ENCODE measurements around the gene MEFV.
"Not testable (repeated sequence)": the region's sequence is repeated elsewhere in the genome, so short reads cannot be mapped to it uniquely, and the experiment has no call there.

Gene MEFV

GRCh38 chr16:3270718-3271117 is 14.3 kb upstream of the MEFV start:
- not testable (repeated sequence) for DNase-seq (ENCODE audit: low read depth)

- DNase-seq (ENCODE audit: low read depth), result no peak
Observed at GRCh38 chr16:3268294-3268693, 11.9 kb upstream of the MEFV start.

GRCh38 chr16:3266873-3267537 is 10.6 kb upstream of the MEFV start:
- DNase-seq (ENCODE audit: low read depth), result no peak

- DNase-seq (ENCODE audit: low read depth), result peak; percentile 94
Observed at GRCh38 chr16:3264137-3265036, 8.0 kb upstream of the MEFV start.

GRCh38 chr16:3262517-3262916 is 6.1 kb upstream of the MEFV start:
- no peak for DNase-seq (ENCODE audit: low read depth)

- no peak for DNase-seq (ENCODE audit: low read depth)
Observed at GRCh38 chr16:3259836-3260235, 3.4 kb upstream of the MEFV start.

- DNase-seq (ENCODE audit: low read depth), result no peak
Observed at GRCh38 chr16:3256866-3257465, 533 bp upstream of the MEFV start.

- no peak for DNase-seq (ENCODE audit: low read depth)
Observed at GRCh38 chr16:3254309-3254708, 2.1 kb downstream of the MEFV start.

GRCh38 chr16:3252967-3253366 is 3.5 kb downstream of the MEFV start:
- no peak for DNase-seq (ENCODE audit: low read depth)

- no peak for DNase-seq (ENCODE audit: low read depth)
Observed at GRCh38 chr16:3249451-3249850, 7.0 kb downstream of the MEFV start.

GRCh38 chr16:3249020-3249419 is 7.4 kb downstream of the MEFV start:
- DNase-seq (ENCODE audit: low read depth), result no peak

GRCh38 chr16:3248596-3248995 is 7.8 kb downstream of the MEFV start:
- no peak for DNase-seq (ENCODE audit: low read depth)

- DNase-seq (ENCODE audit: low read depth), result no peak
Observed at GRCh38 chr16:3246876-3247275, 9.6 kb downstream of the MEFV start.

- no peak for DNase-seq (ENCODE audit: low read depth)
Observed at GRCh38 chr16:3246002-3246401, 10.4 kb downstream of the MEFV start.

- no peak for DNase-seq (ENCODE audit: low read depth)
Observed at GRCh38 chr16:3243882-3244281, 12.6 kb downstream of the MEFV start.

- DNase-seq (ENCODE audit: low read depth), result no peak
Observed at GRCh38 chr16:3242709-3243108, 13.7 kb downstream of the MEFV start.

- no peak for DNase-seq (ENCODE audit: low read depth)
Observed at GRCh38 chr16:3241761-3242160, 14.7 kb downstream of the MEFV start.

- DNase-seq (ENCODE audit: low read depth), result peak; percentile 30
Observed at GRCh38 chr16:3235856-3236669, 20.4 kb downstream of the MEFV start.

GRCh38 chr16:3234857-3235561 is 21.4 kb downstream of the MEFV start, which contains the start of gene ZNF200:
TSS of gene ZNF200 (minus strand) at chr16:3235158. CDS start at chr16:3233755, 1,403 bp downstream.
- peak; percentile 85 for DNase-seq (ENCODE audit: low read depth)

- no peak for DNase-seq (ENCODE audit: low read depth)
Observed at GRCh38 chr16:3234543-3234856, 21.9 kb downstream of the MEFV start.

GRCh38 chr16:3223913-3224515 is 32.4 kb downstream of the MEFV start:
- no peak for DNase-seq (ENCODE audit: low read depth)

Measured in activated T-helper 9 cell treated with anti-CD3 and anti-CD28 coated beads, Interleukin-2, amount 50 U/mL, for 16 hours (primary cell).